Stimulated activated CD8-positive, alpha-beta memory T cell treated with anti-CD3 and anti-CD28 coated beads, Interleukin-4, amount 100 ng/mL, for 4 hours (primary cell): ENCODE data around the gene C16orf46.

Experiments
- DNase-seq, 2 donors: peaks; one replicate each; pipeline ENCODE4 v3.0.0-alpha.2; 2020; ENCODE audit warnings: low read depth in 2 of 2, low spot score in 1 of 2

The C16orf46 gene

DNA sequence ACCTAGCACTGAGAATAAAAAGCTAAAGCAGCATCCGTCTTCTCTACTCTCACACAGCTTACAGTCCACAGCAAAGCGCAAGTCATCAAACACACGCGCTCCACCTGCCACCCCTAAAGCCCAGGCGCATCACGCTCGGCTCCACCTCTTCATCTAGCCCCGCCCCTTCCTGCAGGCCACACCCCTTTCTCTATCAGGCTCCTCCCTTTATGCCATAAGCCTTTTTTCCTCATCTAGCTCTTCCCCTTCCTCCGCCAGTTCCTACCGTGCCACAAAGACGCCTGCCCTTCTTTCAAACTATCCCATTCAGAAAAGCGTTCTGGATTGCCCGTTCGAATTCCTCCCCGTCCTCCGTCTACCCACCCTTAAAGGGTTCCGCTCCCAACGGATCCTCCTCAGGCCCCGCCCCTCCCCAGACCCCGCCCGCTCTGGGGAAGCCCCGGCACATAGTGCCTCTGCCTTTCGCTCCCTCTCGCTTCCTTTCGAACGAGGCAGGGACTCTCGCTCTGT, 417 bp downstream of the C16orf46 start:
- peak; percentile 85 to 97 for DNase-seq

GRCh38 chr16:81073560-81074330, 3.3 kb downstream of the C16orf46 start:
- DNase-seq, result no peak

- DNase-seq, result no peak
Observed at GRCh38 chr16:81071805-81072204, 5.2 kb downstream of the C16orf46 start.

- no peak for DNase-seq
Observed at GRCh38 chr16:81070979-81071378, 6.1 kb downstream of the C16orf46 start.

- DNase-seq, result no peak
Observed at GRCh38 chr16:81069063-81069462, 8.0 kb downstream of the C16orf46 start.

- DNase-seq, result no peak
Observed at GRCh38 chr16:81067166-81067565, 9.9 kb downstream of the C16orf46 start.

- no peak for DNase-seq
Observed at GRCh38 chr16:81066681-81067080, 10.4 kb downstream of the C16orf46 start.

DNA sequence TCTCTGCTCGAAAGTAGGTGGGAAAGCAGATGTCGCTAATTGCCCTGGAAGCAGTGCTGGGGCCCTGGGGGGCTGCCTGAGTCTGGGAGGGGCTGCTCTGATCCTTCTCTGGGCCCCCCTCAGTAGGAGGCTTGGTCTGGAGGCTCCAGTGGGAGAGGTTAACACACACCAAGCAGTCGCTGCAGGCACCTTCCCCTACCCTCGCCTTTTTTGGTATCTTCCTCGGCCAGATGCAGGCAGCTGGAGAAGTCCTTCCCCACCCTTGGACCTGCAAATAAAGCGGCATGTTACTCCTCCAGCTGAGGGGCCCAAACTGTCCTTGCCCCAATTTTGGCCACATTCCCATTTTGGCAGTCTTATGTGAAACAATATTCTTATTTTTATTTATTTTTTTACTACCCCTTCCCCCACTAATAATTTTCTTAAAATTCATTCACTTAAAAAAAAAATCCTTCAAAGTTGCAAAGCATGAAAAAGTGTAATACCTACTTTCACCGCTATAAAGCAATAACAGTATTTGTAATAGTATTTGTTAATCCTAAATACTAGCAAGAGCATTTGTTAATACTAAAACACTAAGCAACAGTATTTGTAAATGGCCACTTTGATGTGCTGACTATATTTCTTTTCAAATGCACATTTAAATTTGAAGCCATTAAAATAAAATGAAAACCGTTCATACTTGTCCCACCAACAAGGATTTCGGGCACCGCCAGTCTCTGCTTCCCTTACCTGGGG, 15.0 kb downstream of the C16orf46 start:
- no peak for DNase-seq

DNA sequence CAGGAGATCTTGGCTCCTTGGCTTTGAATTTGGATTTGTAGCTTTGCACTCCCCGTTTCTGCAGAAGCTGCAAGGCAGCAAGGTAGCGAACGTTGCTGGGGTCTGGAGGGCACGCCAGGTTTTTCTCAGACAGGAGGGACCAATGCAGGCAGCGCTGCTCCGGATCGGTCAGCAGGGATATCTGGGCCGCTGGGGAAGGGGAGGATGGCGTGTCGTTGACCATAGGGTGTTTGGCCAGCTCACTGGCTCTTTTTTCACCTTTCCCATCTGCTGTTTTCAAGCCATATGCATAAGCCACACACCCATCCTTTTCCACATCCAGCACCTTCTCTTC, 15.8 kb downstream of the C16orf46 start:
- no peak for DNase-seq

DNA sequence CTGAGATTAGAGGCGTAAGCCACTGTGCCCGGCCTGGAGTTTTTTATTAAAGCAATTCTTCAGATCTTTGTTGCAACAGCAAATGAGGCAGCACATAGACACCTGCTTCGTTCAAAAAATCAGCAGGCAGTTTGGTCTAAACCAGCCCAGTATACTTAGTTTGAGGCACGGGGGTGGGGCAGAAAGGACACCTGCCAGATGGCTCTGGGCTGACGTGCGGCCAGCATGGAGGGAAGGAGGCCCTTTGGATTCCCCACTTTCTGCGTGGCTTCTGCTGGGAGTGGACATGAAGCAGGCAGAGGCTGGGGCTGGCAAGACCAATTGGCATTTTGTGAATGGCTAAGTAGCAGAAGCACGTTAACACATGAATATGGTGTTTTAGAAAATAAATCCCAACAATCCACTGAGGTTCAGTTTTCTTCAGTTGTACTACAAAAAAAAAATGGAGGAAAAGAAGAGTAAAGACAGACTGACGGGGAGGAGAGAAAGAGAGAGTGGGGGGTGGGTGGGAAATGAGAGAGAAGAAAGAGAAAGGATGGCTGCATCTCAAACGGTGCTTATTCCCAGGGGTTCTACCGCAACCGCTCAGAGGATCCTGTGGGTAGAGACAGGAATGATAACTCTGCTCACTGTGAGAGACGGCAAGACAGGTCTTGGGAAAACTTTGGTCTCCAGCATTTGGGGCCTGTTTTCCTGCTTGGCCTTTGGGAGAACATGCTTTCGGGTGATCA, 16.3 kb downstream of the C16orf46 start:
- DNase-seq, result no peak

DNA sequence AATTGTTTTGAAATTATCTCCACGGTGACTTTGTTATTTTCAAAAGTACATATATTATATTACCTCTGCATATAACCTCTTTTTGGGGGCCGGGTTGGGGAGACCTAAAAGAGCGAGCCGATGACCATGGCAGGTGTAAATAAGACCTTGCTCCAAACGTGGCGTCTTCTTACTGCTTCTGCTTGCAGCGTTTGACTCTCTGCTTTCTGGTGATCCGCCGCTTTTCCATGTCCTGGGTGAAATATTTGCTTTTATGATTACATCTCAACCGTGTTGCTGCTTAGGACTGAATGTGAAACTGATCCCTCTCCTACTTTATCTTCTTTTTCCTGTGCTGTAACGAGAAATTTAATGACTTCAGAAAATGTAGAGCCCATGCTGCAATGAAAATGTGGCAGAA, 23.3 kb downstream of the C16orf46 start:
- no peak for DNase-seq

DNA sequence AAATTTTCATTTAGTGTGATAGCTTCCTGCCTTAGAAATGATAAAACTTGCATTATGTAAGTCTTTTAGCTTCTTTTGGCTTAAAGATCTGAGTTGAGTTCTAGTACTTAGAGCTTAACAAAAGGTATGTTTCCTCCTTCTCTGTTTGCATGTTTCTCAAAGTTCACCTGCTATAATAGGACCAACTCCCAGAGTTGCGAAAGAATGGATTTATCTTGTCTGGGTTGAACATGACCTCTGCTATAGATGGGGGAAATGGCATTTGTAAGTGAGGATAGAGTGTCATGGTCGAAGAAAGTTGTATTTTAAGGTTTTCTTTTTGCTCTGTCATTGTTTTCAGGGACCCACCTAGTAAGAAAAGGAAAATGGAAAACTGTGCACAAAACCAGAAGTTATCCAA, 34.2 kb downstream of the C16orf46 start:
- no peak for DNase-seq

DNA sequence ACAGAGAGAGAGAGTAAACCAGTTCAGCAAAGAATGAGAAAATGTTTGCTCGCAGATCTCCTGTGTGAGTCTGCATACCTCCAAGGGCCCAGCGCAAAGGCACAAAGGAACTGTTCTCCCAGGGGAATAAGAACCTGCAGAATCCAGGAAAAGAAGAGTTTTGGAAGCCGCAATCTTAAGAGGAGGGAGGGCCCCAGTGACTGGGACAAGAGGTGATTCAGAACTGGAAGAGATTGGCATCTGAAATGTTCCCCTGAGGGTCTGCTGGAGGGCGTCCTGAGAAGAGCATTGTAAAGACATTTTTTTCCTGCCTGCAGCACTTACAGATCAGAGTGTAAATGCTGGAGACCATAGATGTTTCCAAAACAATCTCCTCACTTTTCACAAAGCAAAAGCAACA, 35.3 kb downstream of the C16orf46 start:
- no peak for DNase-seq

DNA sequence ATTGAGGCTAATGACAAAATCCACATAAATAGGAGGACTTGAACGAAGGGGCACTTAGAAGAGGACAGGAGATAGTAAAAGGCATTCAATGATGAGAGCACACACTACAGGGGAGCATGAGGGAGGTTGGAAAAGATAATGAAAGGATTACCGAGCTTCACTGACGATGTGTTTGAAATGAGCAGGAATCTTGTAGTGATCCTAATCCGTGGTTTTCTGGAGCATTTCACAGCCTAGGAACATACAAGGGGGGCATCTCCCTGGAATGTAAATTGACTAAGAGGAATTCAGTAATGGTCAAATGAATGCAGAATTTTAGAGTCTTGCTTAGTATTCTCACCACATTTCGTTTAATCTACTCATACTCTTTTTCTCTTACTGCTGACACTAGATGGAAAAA, 36.2 kb downstream of the C16orf46 start:
- no peak for DNase-seq

DNA sequence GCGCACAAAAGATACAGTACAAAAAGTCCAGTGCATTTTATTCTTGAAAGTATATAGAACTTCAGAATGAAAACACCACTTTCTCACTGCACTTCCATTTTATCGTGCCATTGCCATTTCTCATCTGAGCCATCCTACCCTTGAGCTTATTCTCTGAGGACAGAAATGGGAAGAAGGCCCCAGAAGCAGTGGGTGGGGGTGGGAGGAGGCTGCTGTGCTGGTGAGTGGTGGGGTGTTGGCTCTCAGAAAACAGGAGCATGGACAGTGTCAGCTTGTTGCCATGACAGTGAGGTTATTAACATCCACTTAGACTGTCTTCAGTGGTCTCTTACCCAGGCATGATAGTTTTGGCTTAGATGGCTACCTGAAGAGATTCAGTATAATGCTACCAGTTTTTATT, 36.9 kb downstream of the C16orf46 start:
- DNase-seq, result no peak

- no peak for DNase-seq
Observed at GRCh38 chr16:81036751-81037350, 40.2 kb downstream of the C16orf46 start.

DNA sequence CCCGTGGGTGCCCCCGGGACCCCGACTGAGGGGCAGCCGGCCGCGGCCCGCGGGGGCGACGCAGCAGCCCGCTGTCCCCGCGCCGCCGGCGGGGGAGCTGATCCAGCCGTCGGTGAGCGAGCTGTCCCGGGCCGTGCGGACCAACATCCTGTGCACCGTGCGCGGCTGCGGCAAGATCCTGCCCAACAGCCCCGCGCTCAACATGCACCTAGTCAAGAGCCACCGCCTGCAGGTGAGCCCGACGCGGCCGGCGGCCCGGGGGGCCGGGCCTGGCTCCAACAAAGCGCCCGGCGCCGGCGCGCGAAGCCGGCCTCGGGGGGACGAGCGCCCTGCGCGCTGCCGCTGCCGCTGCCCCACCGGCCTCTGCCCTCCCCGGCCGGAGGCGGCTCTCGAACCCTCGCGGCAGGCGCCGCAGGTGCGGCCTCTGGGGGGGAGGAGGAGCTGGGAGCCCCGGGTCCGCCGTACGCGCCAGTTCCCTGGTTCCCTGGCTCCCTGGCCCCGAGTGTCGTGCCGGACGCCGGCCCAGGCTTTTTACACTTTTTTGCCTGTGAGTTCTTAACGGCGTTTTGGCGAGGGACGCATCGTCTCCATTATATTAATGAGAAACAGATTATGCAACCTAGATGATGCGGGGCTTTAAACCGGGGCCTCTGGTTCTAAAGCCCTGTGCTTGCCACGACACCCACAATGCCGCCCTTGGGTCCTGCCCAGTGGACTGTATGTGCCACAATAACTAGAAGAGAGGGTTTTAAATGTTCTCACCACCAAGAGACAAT, 40.9 kb downstream of the C16orf46 start:
- no peak for DNase-seq

- DNase-seq, result peak; percentile 65 to 77
Observed at GRCh38 chr16:81035398-81035974, 41.6 kb downstream of the C16orf46 start, which contains the start of gene ATMIN. ATMIN (plus strand) TSS chr16:81035842; CDS start chr16:81035871, 29 bp downstream.

- DNase-seq, result no peak
Observed at GRCh38 chr16:81029930-81030604, 47.0 kb downstream of the C16orf46 start.

- DNase-seq, result no peak
Observed at GRCh38 chr16:81026429-81026828, 50.6 kb downstream of the C16orf46 start.
